Fibroblast of mammary gland (primary cell): Measurements from ENCODE around the gene SLC24A3.

Experiments
- DNase-seq: peaks from one replicate; pipeline ENCODE4 v3.0.0-alpha.2; 2010; ENCODE audit warnings: low read depth
- H3K4me3 ChIP-seq: 2 replicates; pipeline ENCODE4 v1.5.1; 2011; ENCODE audit warnings: low read depth, mild to moderate bottlenecking, low read length, moderate library complexity; ENCODE audit not compliant: control insufficient read depth
- CTCF ChIP-seq: conservative IDR thresholded peaks from 2 replicates; pipeline ENCODE4 v1.5.1; 2011; ENCODE audit warnings: low read depth, low read length, inconsistent platforms; ENCODE audit not compliant: control insufficient read depth, insufficient read depth

Gene SLC24A3

GRCh38 chr20:19658137-19658536 lies 445.7 kb downstream of the SLC24A3 start:
- DNase-seq: no peak
- no peak for TF ChIP-seq CTCF
- H3K4me3 ChIP-seq: no peak overlapping the region

- H3K4me3 ChIP-seq: no peak overlapping the region
- no peak for DNase-seq
- no peak for TF ChIP-seq CTCF
These were observed 447.0 kb downstream of the SLC24A3 start for GRCh38 chr20:19659448-19659847.

- no peak overlapping the region for H3K4me3 ChIP-seq
- DNase-seq: no peak
- no peak for TF ChIP-seq CTCF
These were observed 448.5 kb downstream of the SLC24A3 start for GRCh38 chr20:19660808-19661378.

- H3K4me3 ChIP-seq: no peak overlapping the region
- DNase-seq: peak; percentile 78
- TF ChIP-seq CTCF: peak; percentile 100
These were observed 449.5 kb downstream of the SLC24A3 start for GRCh38 chr20:19661717-19662636.

- no peak for TF ChIP-seq CTCF
- H3K4me3 ChIP-seq: no peak overlapping the region
- DNase-seq: no peak
These were observed 450.2 kb downstream of the SLC24A3 start for GRCh38 chr20:19662637-19662995.

GRCh38 chr20:19668418-19668817 lies 456.0 kb downstream of the SLC24A3 start:
- DNase-seq: no peak
- no peak overlapping the region for H3K4me3 ChIP-seq
- TF ChIP-seq CTCF: no peak
